BE2C (cell line): ENCODE results near the gene PRKAR1B.

Experiments used
- DNase-seq: peaks from one replicate; pipeline ENCODE4 v3.0.0-alpha.2; 2020
- H3K27me3 ChIP-seq: fragments of 250-450 bp; sonication (Bioruptor Pico); 2 replicates; pipeline ENCODE4 v1.5.1; 2020; ENCODE audit warnings: mild to moderate bottlenecking
- H3K36me3 ChIP-seq: fragments of 250-450 bp; sonication (Bioruptor Pico); 2 replicates; pipeline ENCODE4 v1.5.1; 2020; ENCODE audit warnings: mild to moderate bottlenecking
- H3K4me1 ChIP-seq: fragments of 250-450 bp; sonication (Bioruptor Pico); 2 replicates; pipeline ENCODE4 v1.5.1; 2020
- H3K4me3 ChIP-seq: 2 replicates; pipeline ENCODE4 v1.5.1; 2011; ENCODE audit warnings: low read depth, low read length
- H3K9me3 ChIP-seq: fragments of 250-450 bp; sonication (Bioruptor Pico); 2 replicates; pipeline ENCODE4 v1.5.1; 2020
- TF ChIP-seq, protein P1 (sequence below): IDR thresholded peaks from 2 replicates; pipeline ENCODE4 v1.5.1; 2012; ENCODE audit warnings: mild to moderate bottlenecking, low read depth, low read length

Gene PRKAR1B

GRCh38 chr7:540997-541396, 186.1 kb downstream of the PRKAR1B start:
- Histone ChIP-seq H3K27me3 (no peaks in the 10 kb centered on the region), H3K9me3 (peaks cover 2% of the 10 kb centered on the region; the same call in 1 of the 2 replicates), H3K36me3 (no peaks in the 10 kb centered on the region), H3K4me1 (no peaks in the 10 kb centered on the region), H3K4me3 (no peak overlapping the region)
- no peak for DNase-seq
- TF ChIP-seq, protein P1, sequence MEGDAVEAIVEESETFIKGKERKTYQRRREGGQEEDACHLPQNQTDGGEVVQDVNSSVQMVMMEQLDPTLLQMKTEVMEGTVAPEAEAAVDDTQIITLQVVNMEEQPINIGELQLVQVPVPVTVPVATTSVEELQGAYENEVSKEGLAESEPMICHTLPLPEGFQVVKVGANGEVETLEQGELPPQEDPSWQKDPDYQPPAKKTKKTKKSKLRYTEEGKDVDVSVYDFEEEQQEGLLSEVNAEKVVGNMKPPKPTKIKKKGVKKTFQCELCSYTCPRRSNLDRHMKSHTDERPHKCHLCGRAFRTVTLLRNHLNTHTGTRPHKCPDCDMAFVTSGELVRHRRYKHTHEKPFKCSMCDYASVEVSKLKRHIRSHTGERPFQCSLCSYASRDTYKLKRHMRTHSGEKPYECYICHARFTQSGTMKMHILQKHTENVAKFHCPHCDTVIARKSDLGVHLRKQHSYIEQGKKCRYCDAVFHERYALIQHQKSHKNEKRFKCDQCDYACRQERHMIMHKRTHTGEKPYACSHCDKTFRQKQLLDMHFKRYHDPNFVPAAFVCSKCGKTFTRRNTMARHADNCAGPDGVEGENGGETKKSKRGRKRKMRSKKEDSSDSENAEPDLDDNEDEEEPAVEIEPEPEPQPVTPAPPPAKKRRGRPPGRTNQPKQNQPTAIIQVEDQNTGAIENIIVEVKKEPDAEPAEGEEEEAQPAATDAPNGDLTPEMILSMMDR, result no peak

DNA sequence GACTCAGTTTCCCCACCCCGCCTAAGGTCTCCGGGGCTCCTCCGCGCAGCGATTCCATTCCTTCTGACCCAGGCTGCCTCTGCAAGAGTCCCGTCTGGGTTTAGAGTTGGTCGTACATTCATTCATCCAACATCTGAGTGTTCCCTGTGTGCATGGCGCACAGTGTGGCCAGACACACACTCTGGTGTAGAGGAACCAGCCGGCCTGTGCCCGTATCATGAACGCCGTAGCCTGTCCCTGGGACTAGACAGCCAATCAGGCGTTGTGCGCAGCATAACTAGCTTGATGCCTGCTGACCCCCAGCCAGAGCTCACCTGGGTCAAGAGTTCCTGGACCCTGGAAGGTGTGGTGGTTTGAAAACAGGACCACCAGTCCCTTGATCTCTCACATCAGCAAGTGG, 186.5 kb downstream of the PRKAR1B start:
- no peaks in the 10 kb centered on the region for H3K36me3 ChIP-seq
- no peaks in the 10 kb centered on the region for H3K4me1 ChIP-seq
- no peaks in the 10 kb centered on the region for H3K27me3 ChIP-seq
- DNase-seq, result no peak
- TF ChIP-seq, protein P1, result no peak
- H3K9me3 ChIP-seq, result peaks cover 2% of the 10 kb centered on the region; the same call in 1 of the 2 replicates
- no peak overlapping the region for H3K4me3 ChIP-seq

DNA sequence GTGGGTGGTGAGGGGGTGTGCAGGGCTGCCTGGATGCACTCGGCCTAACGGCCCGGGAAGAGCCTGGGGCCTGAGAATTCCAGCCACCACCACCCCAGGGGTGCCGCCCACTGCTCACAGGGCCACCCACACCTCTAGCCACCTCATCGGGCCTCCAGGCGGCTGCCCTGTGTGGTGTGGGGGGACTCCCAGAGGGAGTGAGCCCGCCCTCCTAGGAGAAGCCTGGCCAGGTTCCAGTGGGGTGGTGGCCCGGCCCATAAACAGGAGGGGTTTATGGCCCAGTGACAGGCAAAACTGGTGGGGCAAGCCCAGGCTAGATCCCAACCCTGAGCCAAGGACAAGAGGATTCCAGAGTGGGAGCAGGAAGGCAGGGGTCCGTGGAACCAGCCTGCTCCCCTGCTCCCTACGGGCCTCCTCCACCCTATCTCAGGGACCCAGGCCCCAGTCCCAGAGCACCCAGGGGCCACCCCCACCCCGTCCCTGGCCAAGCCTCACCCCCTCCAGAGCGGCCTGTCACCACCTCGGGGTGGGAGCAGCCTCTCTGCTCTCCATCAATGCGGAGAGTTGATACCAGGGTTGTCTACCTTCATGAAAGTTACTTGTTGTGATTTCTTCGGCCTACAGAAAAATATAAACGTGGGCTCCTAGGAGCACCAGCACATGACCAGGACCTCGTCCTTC, 187.2 kb downstream of the PRKAR1B start:
- no peak for DNase-seq
- H3K4me1 ChIP-seq, result no peaks in the 10 kb centered on the region
- no peaks in the 10 kb centered on the region for H3K36me3 ChIP-seq
- H3K4me3 ChIP-seq, result no peak overlapping the region
- no peaks in the 10 kb centered on the region for H3K27me3 ChIP-seq
- TF ChIP-seq, protein P1, result no peak
- no peaks in the 10 kb centered on the region for H3K9me3 ChIP-seq

GRCh38 chr7:538764-539685, 188.1 kb downstream of the PRKAR1B start:
- TF ChIP-seq, protein P1, result no peak
- no peak for DNase-seq
- H3K4me3 ChIP-seq, result no peak overlapping the region
- H3K9me3 ChIP-seq, result no peaks in the 10 kb centered on the region
- no peaks in the 10 kb centered on the region for H3K36me3 ChIP-seq
- H3K27me3 ChIP-seq, result no peaks in the 10 kb centered on the region
- no peaks in the 10 kb centered on the region for H3K4me1 ChIP-seq

DNA sequence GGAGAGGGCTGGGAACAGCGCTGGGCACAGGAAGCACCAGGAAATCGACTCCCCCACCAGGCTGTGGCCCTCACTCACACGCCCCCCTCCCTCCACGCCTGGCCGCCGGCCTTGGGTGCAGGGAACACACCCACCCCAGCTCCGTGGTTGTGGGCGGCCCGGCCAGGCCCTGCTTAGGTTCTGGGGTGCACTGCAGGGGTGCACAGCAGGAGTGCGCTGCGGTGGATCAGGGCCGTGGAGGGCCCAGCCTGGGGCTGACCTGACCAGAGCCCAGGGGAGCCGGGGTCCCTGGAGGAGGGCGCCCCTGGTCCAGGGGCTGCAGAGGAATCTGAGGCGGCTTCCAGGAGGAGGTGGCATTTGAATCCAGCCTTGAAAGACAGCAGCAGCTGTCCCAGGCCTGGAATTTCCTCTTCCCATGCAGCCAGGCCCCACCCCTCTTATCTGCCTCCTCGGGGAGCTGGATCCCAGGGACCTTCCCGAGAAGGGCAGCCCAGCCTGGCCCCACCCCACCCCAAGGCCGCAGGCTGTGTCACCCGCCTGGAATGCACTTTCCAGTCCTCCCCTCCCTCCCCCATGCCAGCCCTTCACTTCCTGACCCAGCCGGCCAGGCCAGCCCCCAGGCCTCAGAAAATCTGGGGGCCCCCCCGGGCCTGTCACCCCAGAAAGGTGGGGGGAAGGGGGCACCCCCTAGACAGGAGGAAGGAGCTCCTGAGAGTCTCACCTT, 189.0 kb downstream of the PRKAR1B start:
- DNase-seq, result no peak
- TF ChIP-seq, protein P1, result no peak
- H3K4me3 ChIP-seq, result no peak overlapping the region
- no peaks in the 10 kb centered on the region for H3K36me3 ChIP-seq
- H3K9me3 ChIP-seq, result no peaks in the 10 kb centered on the region
- no peaks in the 10 kb centered on the region for H3K4me1 ChIP-seq
- no peaks in the 10 kb centered on the region for H3K27me3 ChIP-seq
